GM21737 (cell line): ENCODE results near the gene SNRNP40.
"Not testable (repeated sequence)": the region's sequence is repeated elsewhere in the genome, so short reads cannot be mapped to it uniquely, and the experiment has no call there.

Experiments used
- ATAC-seq: cut with Tn5 transposase; IDR thresholded peaks from one replicate; pipeline ENCODE4 v1.9.1; 2021; ENCODE audit warnings: mild to moderate bottlenecking, moderate library complexity; ENCODE audit not compliant: unreplicated experiment

SNRNP40 gene

GRCh38 chr1:31287791-31288190 lies 8.8 kb downstream of the SNRNP40 start:
- not testable (repeated sequence) for ATAC-seq

- ATAC-seq: not testable (repeated sequence)
Measured at GRCh38 chr1:31282426-31282825, 14.2 kb downstream of the SNRNP40 start.

GRCh38 chr1:31273619-31274018 lies 23.0 kb downstream of the SNRNP40 start:
- no peak for ATAC-seq

GRCh38 chr1:31272369-31272768 lies 24.2 kb downstream of the SNRNP40 start:
- ATAC-seq: no peak

- no peak for ATAC-seq
Measured at GRCh38 chr1:31266547-31266946, 30.0 kb downstream of the SNRNP40 start.

GRCh38 chr1:31264790-31265386 lies 31.7 kb downstream of the SNRNP40 start:
- no peak for ATAC-seq

- no peak for ATAC-seq
Measured at GRCh38 chr1:31263408-31263807, 33.2 kb downstream of the SNRNP40 start.

GRCh38 chr1:31262393-31262792 lies 34.2 kb downstream of the SNRNP40 start:
- not testable (repeated sequence) for ATAC-seq

GRCh38 chr1:31261916-31262315 lies 34.7 kb downstream of the SNRNP40 start:
- no peak for ATAC-seq

GRCh38 chr1:31259746-31260145 lies 36.8 kb downstream of the SNRNP40 start:
- ATAC-seq: no peak

GRCh38 chr1:31258581-31258980 lies 38.0 kb downstream of the SNRNP40 start:
- no peak for ATAC-seq

- ATAC-seq: no peak
Measured at GRCh38 chr1:31257213-31257612, 39.4 kb downstream of the SNRNP40 start.

GRCh38 chr1:31249854-31250253 lies 46.7 kb downstream of the SNRNP40 start:
- ATAC-seq: no peak

GRCh38 chr1:31248276-31248675 lies 48.3 kb downstream of the SNRNP40 start:
- ATAC-seq: no peak

- no peak for ATAC-seq
Measured at GRCh38 chr1:31244326-31244725, 52.3 kb downstream of the SNRNP40 start.

GRCh38 chr1:31243501-31244286 lies 52.9 kb downstream of the SNRNP40 start:
- no peak for ATAC-seq

GRCh38 chr1:31241321-31241720 lies 55.3 kb downstream of the SNRNP40 start:
- ATAC-seq: no peak

GRCh38 chr1:31239653-31240241 lies 56.8 kb downstream of the SNRNP40 start, which contains the start of gene NKAIN1:
TSS of gene NKAIN1 (minus strand) at chr1:31239887. CDS start at chr1:31239547, 340 bp downstream.
- ATAC-seq: no peak

GRCh38 chr1:31238986-31239613 lies 57.5 kb downstream of the SNRNP40 start:
- ATAC-seq: no peak

- no peak for ATAC-seq
Measured at GRCh38 chr1:31238612-31238985, 58.0 kb downstream of the SNRNP40 start.

- no peak for ATAC-seq
Measured at GRCh38 chr1:31234870-31235269, 61.7 kb downstream of the SNRNP40 start.
